GM19452 (cell line): ENCODE measurements around the gene TEX22.
"Not testable (repeated sequence)": the region's sequence is repeated elsewhere in the genome, so short reads cannot be mapped to it uniquely, and the experiment has no call there.

ENCODE experiments used
- ATAC-seq: cut with Tn5 transposase; IDR thresholded peaks from one replicate; pipeline ENCODE4 v1.9.1; 2021; ENCODE audit not compliant: unreplicated experiment

TEX22 gene

GRCh38 chr14:105398044-105398725, at the start of gene TEX22:
Gene TEX22 (plus strand): TSS chr14:105398538. CDS start chr14:105399341, 803 bp downstream.
- ATAC-seq, result peak; percentile 73

- ATAC-seq, result no peak
Observed at GRCh38 chr14:105348945-105349699, 49.2 kb upstream of the TEX22 start.

GRCh38 chr14:105349992-105350391, 48.3 kb upstream of the TEX22 start:
- ATAC-seq, result no peak

- ATAC-seq, result no peak
Observed at GRCh38 chr14:105350450-105351244, 47.7 kb upstream of the TEX22 start.

GRCh38 chr14:105351410-105351809, 46.9 kb upstream of the TEX22 start:
- ATAC-seq, result no peak

- peak; percentile 72 for ATAC-seq
Observed at GRCh38 chr14:105351920-105352851, 46.2 kb upstream of the TEX22 start.

- ATAC-seq, result no peak
Observed at GRCh38 chr14:105353136-105353535, 45.2 kb upstream of the TEX22 start.

GRCh38 chr14:105354541-105354940, 43.8 kb upstream of the TEX22 start:
- no peak for ATAC-seq

GRCh38 chr14:105355049-105355575, 43.2 kb upstream of the TEX22 start:
- no peak for ATAC-seq

- no peak for ATAC-seq
Observed at GRCh38 chr14:105355850-105356604, 42.3 kb upstream of the TEX22 start.

- no peak for ATAC-seq
Observed at GRCh38 chr14:105356927-105357326, 41.4 kb upstream of the TEX22 start.

- ATAC-seq, result no peak
Observed at GRCh38 chr14:105357626-105358025, 40.7 kb upstream of the TEX22 start.

- no peak for ATAC-seq
Observed at GRCh38 chr14:105358140-105358846, 40.0 kb upstream of the TEX22 start.

- ATAC-seq, result no peak
Observed at GRCh38 chr14:105358943-105359342, 39.4 kb upstream of the TEX22 start.

- ATAC-seq, result not testable (repeated sequence)
Observed at GRCh38 chr14:105361412-105361811, 36.9 kb upstream of the TEX22 start.

- ATAC-seq, result no peak
Observed at GRCh38 chr14:105363847-105364708, 34.3 kb upstream of the TEX22 start.

- no peak for ATAC-seq
Observed at GRCh38 chr14:105365101-105365500, 33.2 kb upstream of the TEX22 start.

GRCh38 chr14:105365681-105366080, 32.7 kb upstream of the TEX22 start:
- ATAC-seq, result no peak
